Amygdala (tissue), 56 donors: ENCODE measurements around the gene ZNF134.

ENCODE experiments used
- DNase-seq, 56 donors: peaks; one replicate each; lab custom pipeline; 2025; lab: John Stamatoyannopoulos, UW

ZNF134 gene

DNA sequence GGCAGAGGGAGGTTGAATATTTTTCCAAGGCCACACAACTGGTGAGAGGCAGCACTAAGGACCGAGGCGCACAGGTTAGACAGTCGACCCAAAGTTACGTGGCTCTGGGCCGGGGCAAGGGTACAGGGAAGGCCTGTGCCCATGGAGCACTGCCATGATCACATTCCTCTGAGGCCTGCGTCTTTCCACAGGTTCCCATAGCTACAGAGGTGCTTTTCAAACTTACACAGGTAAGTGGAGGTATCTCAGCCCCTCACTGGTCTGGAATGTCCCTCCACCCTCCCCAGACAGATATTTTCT is 19.7 kb downstream of the ZNF134 start:
- DNase-seq, result no peak

- DNase-seq, result no peak
These were observed 23.3 kb downstream of the ZNF134 start for GRCh38 chr19:57637379-57637778.

- DNase-seq, result no peak
These were observed 27.7 kb downstream of the ZNF134 start for GRCh38 chr19:57641715-57642234.

GRCh38 chr19:57642396-57643046 is 28.5 kb downstream of the ZNF134 start:
- DNase-seq, result no peak

GRCh38 chr19:57643734-57644133 is 29.7 kb downstream of the ZNF134 start:
- DNase-seq, result no peak

GRCh38 chr19:57648331-57649003 is 34.4 kb downstream of the ZNF134 start:
- peak in 16 of 56 donors; percentile 1 to 36 (median 3) for DNase-seq

- DNase-seq, result no peak
These were observed 37.6 kb downstream of the ZNF134 start for GRCh38 chr19:57651654-57651996.

DNA sequence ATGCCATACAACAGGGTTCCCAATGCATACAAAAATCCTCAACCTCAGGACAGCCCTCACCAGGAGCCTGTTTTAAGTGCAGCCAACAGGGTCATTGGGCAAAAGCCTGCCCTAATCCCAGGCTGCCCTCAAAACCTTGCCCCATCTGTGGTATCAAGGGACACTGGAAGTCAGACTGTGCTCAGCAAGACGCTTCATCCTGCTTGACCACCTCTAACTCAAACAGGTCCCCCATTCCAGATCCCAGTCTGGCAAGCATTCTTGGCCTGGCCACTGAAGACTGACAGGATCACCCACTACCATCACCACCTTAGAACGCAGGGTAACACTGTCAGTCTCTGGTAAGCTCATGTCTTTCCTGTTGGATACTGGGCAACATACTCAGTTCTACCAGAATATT is 39.6 kb downstream of the ZNF134 start:
- no peak for DNase-seq

- DNase-seq, result no peak
These were observed 41.4 kb downstream of the ZNF134 start for GRCh38 chr19:57655443-57655842.

DNA sequence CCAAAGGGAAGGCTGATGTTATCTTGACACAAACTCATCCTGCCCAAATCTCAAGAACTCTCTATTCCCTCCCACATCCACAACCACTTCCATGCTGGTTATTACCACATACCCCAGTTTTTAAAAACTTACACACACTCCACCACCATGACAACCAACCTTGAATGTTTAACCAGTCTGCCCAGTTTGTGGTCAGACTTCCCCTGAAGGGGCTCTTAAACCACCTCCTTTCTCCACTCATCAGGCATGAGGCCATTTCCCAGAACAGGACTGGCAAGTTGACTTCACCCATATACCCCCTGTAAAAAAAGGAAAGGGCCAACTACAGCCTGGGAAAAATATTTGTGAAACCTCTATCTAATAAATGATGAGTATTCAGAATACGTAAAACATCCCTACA is 42.3 kb downstream of the ZNF134 start:
- DNase-seq, result no peak

DNA sequence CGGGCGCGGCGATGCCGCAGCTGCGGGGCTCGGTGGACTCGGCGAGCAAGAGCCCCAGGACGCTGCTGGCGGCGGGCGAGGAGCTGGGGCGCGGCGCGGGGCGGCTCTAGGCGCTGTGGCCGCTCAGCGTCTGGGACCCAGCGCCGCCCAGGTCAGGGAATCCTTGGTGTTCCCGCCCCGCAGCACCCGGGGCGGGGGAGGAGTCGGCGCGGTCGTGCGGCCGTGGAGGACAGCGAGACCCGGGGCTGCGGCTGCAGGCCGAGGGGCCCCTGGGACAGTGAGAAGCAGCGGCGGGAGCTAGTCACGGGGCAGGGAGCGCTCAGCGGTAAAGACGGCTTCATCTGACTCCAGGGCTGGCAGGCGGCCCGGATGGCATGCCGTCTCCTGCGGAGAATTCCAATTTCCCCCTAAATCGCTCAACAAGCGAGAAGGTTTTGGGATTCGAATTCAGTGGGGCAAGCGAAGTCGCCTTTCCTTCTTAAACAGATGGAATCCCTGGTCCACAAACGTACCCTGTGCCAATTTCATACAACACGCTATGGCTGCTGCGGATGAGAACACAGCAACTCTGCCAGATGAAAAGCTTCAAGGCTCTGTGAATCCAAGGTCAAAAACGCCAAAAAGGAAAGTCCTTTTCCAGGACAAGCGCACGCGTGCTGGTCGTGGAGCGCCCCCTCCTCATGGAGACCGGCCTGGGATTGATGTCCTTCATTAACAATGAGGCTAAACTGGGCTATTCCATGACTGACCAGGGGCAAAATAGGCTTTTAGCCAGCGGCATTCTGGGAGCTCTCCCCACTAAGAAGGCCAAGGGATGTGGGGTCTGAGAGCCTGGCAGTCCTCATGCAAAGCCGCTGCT is 50.5 kb downstream of the ZNF134 start:
- DNase-seq, result peak in 49 of 56 donors; percentile 0 to 63 (median 27)

- DNase-seq, result no peak
These were observed 51.3 kb downstream of the ZNF134 start for GRCh38 chr19:57665261-57665806.

DNA sequence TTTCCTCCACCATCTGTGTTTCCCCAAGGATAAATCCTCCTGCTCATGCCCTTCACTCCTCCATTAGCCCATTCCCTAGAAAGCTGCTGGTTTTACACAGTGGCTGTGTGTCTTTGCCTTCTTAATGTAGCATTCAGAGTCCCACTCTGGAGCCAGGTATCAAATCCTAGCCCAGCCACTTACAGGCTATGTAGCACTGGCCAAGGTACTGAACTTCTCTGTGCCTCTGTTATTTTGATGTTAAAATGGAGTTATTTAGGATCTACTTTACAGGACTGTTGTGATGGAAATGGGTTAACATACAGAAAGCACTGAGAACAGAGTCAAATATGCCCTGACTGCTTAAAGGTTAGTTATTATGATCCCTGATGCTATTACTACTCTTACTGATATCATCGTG is 53.2 kb downstream of the ZNF134 start:
- no peak for DNase-seq

GRCh38 chr19:57668635-57669034 is 54.6 kb downstream of the ZNF134 start, which contains the start of gene ZSCAN4:
Gene ZSCAN4 (plus strand): TSS chr19:57668935. CDS start chr19:57676146, 7,211 bp downstream.
- DNase-seq, result no peak

DNA sequence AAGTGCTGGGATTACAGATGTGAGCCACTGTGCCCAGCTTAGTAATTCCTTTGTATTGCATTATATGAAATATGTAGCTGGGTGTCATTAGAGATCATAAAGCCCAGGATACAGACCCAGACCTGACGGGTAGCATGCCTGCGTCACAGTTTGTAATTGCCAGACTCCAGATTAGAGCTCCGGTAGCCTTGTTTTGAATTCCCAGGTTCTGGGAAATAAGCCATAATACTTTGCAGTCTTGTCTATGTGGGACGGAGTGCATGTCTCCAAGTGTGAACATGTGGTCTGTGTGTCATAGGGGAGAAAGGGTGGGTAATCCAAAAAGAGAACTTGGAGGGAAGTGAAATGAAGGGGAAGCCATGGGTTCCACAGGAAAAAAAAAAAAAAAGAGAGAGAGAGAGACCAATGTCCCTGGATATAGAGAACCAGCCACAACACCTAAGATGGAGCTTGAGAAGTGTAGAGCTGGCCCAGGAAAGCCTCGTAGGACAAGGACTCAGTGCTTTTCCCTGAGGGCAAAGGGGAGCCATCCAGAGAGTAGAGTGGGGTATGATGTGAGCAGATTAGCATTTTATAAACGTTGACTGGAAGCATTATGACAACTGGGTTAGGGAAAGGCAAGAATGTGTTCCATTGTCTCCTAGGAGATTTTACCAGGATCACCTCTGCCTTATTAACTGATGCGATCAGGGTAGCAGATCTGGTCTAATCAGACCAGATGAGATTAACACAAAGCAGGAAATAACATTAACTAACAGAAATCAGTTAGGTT is 57.3 kb downstream of the ZNF134 start:
- no peak for DNase-seq

GRCh38 chr19:57672466-57672865 is 58.4 kb downstream of the ZNF134 start:
- DNase-seq, result no peak
